NT2/D1 (cell line): ENCODE data around the gene TNN.
"Not testable (repeated sequence)": the region's sequence is repeated elsewhere in the genome, so short reads cannot be mapped to it uniquely, and the experiment has no call there.

Experiments
- DNase-seq: peaks from one replicate; pipeline ENCODE4 v3.0.0-alpha.2; 2011; ENCODE audit warnings: low read depth, low spot score
- H3K27me3 ChIP-seq: 2 replicates; pipeline ENCODE4 v1.6.0; 2011; ENCODE audit warnings: mild to moderate bottlenecking; ENCODE audit not compliant: insufficient read length, insufficient read depth
- H3K36me3 ChIP-seq: 2 replicates; pipeline ENCODE4 v1.6.1; 2011; ENCODE audit warnings: mild to moderate bottlenecking, low read length, mixed read lengths; ENCODE audit not compliant: insufficient read depth, insufficient read length
- H3K4me1 ChIP-seq: 2 replicates; pipeline ENCODE4 v1.5.1; 2011; ENCODE audit not compliant: insufficient read depth, insufficient read length
- H3K4me3 ChIP-seq: 2 replicates; pipeline ENCODE4 v1.5.1; 2011; ENCODE audit warnings: low read depth; ENCODE audit not compliant: insufficient read length
- H3K9ac ChIP-seq: 2 replicates; pipeline ENCODE4 v1.6.0; 2011; ENCODE audit warnings: low read depth; ENCODE audit not compliant: insufficient read length
- H3K9me3 ChIP-seq: 2 replicates; pipeline ENCODE4 v1.5.1; 2011; ENCODE audit warnings: mild to moderate bottlenecking, low read length; ENCODE audit not compliant: insufficient read depth
- SUZ12 ChIP-seq: IDR thresholded peaks from 2 replicates; pipeline ENCODE4 v1.6.1; 2011; ENCODE audit not compliant: insufficient read length, insufficient read depth; ENCODE audit errors: extremely low read depth
- YY1 ChIP-seq: IDR thresholded peaks from 2 replicates; pipeline ENCODE4 v1.6.1; 2011; ENCODE audit not compliant: insufficient read length, insufficient read depth
- ZNF274 ChIP-seq: IDR thresholded peaks from 2 replicates; pipeline ENCODE4 v1.6.1; 2011; ENCODE audit warnings: mild to moderate bottlenecking, low read depth, low read length

The TNN gene

DNA sequence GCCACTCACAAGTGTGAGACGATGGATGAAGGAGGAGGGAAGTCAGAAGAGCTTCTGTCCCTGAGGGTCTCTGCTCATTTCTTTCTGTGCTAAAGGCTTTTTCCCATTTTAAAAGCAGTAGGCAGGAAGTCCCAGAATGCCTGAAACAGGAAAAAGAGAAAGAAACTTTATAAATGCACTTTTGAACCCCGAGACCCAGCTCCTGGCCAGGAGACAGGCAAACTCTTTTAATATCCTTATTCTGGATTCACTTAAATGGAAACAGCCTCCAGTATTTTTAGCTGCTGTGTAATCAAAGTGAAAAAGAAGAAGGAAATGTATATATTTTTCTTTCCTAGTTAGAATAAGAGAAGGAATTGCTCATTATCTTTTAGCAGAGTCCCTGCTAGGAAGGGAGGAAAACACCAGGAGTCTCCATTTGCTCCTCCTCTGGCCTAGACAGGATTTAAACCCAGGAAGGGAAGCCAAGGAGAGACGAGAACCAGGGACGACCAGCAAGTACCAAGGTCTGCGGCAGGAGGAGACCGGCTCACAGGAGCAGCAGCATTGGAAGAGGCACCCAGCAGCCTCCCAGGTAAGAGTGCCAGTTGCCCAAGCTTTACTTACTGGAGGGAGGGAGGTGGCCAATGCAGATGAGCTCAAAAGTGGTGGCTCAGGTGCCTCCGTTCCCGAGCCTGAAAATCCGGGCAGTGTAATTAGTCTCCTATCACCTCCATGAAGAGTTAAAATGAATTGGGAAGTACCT lies at the start of gene TNN:
TNN (plus strand) TSS at position 472 of the 745 bp plus-strand sequence. CDS start 9,586 bp downstream, outside the sequence.
- Histone ChIP-seq H3K9me3 (no peaks in the 10 kb centered on the region), H3K4me1 (no peaks in the 10 kb centered on the region), H3K36me3 (no peaks in the 10 kb centered on the region), H3K4me3 (no peak within 1 kb of the TSS), H3K9ac (no peak within 1 kb of the TSS), H3K27me3 (no peaks in the 10 kb centered on the region)
- no peak for DNase-seq
- no peak for TF ChIP-seq ZNF274
- no peak for TF ChIP-seq YY1
- no peak for TF ChIP-seq SUZ12

GRCh38 chr1:175019524-175019923 lies 48.1 kb upstream of the TNN start:
- no peak for DNase-seq
- Histone ChIP-seq H3K4me1 (no peaks in the 10 kb centered on the region), H3K4me3 (no peak overlapping the region), H3K9me3 (peaks cover 3% of the 10 kb centered on the region; the same call in 1 of the 2 replicates), H3K36me3 (peaks cover 57% of the 10 kb centered on the region), H3K9ac (no peak overlapping the region), H3K27me3 (no peaks in the 10 kb centered on the region)
- TF ChIP-seq YY1 = no peak
- TF ChIP-seq SUZ12 = no peak
- TF ChIP-seq ZNF274 = no peak

DNA sequence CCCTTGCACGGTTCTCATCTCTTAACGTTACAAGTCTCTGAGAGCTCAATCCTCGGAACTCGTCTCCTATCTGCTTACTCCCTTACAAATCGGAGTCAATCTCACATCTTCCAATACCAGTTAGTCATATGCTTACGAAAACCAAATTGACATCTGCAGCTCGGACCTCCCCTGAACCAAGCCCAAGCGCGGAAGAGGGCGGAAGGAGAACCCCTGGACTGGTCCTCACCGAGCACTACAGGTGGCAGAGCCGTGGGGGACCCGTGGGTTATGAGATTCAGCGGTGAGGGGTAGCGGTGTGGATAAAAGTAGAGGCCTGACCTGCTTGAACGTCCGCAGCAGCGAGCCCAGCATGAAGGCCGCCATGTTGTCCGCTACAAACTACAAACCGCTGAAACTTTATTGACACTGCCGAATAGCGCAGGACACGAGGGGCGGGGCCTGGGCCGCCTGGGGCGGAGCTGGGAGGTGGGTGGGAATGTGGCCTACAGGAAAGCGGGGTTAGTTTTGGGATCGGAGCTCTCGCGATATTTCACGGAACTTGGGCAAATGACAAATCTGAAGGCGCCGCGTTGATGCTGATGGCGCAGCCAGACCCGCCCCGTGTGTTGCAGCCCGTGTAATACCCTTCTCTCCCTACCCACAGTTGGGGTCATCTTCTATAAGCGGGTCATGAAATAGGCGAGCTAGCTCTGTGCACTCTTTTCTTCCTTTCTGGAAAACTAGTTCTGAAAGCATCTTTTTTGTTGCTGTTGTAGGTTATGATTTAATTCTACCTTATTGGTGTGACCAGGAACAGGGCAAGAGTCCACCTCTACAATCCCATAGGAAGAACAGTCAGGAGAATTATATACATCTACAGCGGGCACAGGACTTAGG lies 44.4 kb upstream of the TNN start, which contains the start of gene MRPS14:
MRPS14 (minus strand) TSS at position 383 of the 879 bp plus-strand sequence; CDS start at position 366, 17 bp downstream.
- Histone ChIP-seq H3K27me3 (no peaks in the 10 kb centered on the region), H3K36me3 (peaks cover 23% of the 10 kb centered on the region), H3K4me3 (peak within 1 kb of the TSS; percentile 97), H3K9me3 (peaks cover 7% of the 10 kb centered on the region; the same call in 1 of the 2 replicates), H3K4me1 (no peaks in the 10 kb centered on the region), H3K9ac (peak within 1 kb of the TSS; percentile 98)
- DNase-seq = peak; percentile 100
- TF ChIP-seq YY1 (peak; percentile 96), ZNF274 (no peak), SUZ12 (no peak)

- not testable (repeated sequence) for H3K9me3 ChIP-seq, H3K4me1 ChIP-seq, H3K27me3 ChIP-seq, DNase-seq
- Histone ChIP-seq H3K36me3 (peaks cover 18% of the 10 kb centered on the region), H3K4me3 (peak overlapping the region; percentile 97), H3K9ac (peak overlapping the region; percentile 98)
Observed at GRCh38 chr1:175023922-175024242, 43.8 kb upstream of the TNN start.

- H3K4me3 ChIP-seq = no peak overlapping the region
- H3K27me3 ChIP-seq = no peaks in the 10 kb centered on the region
- no peak for TF ChIP-seq SUZ12
- TF ChIP-seq ZNF274 = no peak
- no peak for TF ChIP-seq YY1
- peaks cover 14% of the 10 kb centered on the region for H3K36me3 ChIP-seq
- no peak overlapping the region for H3K9ac ChIP-seq
- no peak for DNase-seq
- H3K9me3 ChIP-seq = peaks cover 7% of the 10 kb centered on the region; the same call in 1 of the 2 replicates
- H3K4me1 ChIP-seq = no peaks in the 10 kb centered on the region
Observed at GRCh38 chr1:175024773-175025172, 42.9 kb upstream of the TNN start.

DNA sequence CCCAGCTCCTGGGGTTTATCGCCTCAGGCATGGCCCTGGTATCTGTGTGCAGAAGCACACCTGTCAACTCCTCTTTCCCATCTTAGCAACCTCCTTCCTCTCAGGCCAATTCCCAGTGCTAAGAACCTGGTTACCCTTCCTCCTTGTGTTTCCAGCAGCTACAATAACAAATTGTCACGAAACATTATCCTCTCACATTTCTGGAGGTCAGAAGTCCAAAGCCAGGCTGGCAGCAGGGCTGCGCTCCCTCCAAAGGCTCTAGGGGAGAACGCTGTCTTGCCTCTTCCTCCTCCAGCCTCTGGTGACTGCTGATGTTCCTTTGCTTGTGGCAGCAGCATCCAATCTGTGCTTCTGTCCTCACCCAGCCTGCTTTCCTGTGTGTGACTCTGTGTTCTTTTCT lies 33.7 kb upstream of the TNN start:
- TF ChIP-seq YY1 (no peak), ZNF274 (no peak), SUZ12 (no peak)
- no peak for DNase-seq
- no peak overlapping the region for H3K4me3 ChIP-seq
- no peak overlapping the region for H3K9ac ChIP-seq
- no peaks in the 10 kb centered on the region for H3K27me3 ChIP-seq
- no peaks in the 10 kb centered on the region for H3K9me3 ChIP-seq
- H3K36me3 ChIP-seq = no peaks in the 10 kb centered on the region
- H3K4me1 ChIP-seq = peaks cover 2% of the 10 kb centered on the region

DNA sequence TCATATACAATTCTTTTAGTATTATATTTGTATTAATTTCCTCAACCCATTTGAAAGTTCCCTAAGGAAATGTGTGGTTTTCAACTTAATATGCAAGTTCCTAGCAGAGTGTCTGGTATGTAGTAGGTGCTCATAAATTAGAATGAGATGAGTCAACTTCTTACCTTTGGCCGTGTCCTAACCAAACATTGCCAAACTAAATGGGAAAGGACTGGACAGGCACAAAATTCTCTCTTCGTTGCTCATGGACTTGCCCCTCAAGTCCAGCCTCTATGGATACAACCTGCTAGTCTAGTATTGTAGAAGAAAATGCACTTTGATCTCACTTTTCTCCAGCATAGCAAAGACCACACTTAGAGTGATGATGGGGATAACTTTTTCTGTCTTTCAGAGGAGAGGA lies 32.9 kb upstream of the TNN start:
- Histone ChIP-seq H3K4me3 (no peak overlapping the region), H3K9me3 (no peaks in the 10 kb centered on the region), H3K4me1 (peaks cover 2% of the 10 kb centered on the region), H3K9ac (no peak overlapping the region), H3K27me3 (no peaks in the 10 kb centered on the region), H3K36me3 (no peaks in the 10 kb centered on the region)
- TF ChIP-seq ZNF274 (no peak), SUZ12 (no peak), YY1 (no peak)
- no peak for DNase-seq
